ENCODE results near the gene PLA2G3. TPM values are rescaled to one million over a fixed set of nuclear protein-coding genes. Genes with fewer than 3 reads are reported as not detected.

Gene PLA2G3
- total RNA-seq, 1 experiment from 2014 or later, result 18.3 TPM

DNA sequence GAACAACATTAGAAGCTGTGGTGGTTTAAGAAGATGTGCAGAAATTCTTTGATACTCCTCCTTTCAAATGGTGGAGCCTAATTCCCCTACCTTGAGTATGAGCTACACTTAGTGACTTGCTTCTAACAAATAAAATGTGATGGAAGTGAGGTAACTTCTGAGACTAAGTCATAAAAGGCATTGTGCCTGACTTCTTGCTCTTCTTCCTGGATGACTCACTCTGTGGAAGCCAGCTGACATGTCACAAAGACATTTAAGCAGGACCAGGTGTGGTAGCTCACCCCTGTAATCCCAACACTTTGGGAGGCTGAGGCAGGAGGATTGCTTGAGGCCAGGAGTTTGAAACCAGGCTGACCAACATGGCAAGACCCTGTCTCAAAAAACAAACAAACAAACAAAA lies 3.9 kb upstream of the PLA2G3 start:
- no peak for DNase-seq (ENCODE audit: low spot score)
- ChIA-PET CTCF (interaction anchor here (1.1 to 7.3 kb wide), 3 partner anchors 36 to 45 kb away, joined by 3 to 73 read pairs (median 5); partner anchors contain the start of gene SELENOM), POLR2A (interaction anchor here (0.6 kb wide), 1 partner anchor 35 kb away, joined by 4 read pairs; no protein-coding TSS in a partner anchor)
- H3K27ac Mint-ChIP-seq, result no peak overlapping the region
- peaks cover 14% of the 10 kb centered on the region for H3K27me3 Mint-ChIP-seq (ENCODE audit: low read depth)
- H3K4me3 Mint-ChIP-seq, result no peak overlapping the region
- TF ChIP-seq SP1 (CRISPR knock-in tag; conservative IDR thresholded peaks at IDR 0.05), result no peak
- TF ChIP-seq, protein P1, sequence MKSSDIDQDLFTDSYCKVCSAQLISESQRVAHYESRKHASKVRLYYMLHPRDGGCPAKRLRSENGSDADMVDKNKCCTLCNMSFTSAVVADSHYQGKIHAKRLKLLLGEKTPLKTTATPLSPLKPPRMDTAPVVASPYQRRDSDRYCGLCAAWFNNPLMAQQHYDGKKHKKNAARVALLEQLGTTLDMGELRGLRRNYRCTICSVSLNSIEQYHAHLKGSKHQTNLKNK (CRISPR knock-in tag; IDR thresholded peaks at IDR 0.05), result no peak
- TF ChIP-seq, protein P2, sequence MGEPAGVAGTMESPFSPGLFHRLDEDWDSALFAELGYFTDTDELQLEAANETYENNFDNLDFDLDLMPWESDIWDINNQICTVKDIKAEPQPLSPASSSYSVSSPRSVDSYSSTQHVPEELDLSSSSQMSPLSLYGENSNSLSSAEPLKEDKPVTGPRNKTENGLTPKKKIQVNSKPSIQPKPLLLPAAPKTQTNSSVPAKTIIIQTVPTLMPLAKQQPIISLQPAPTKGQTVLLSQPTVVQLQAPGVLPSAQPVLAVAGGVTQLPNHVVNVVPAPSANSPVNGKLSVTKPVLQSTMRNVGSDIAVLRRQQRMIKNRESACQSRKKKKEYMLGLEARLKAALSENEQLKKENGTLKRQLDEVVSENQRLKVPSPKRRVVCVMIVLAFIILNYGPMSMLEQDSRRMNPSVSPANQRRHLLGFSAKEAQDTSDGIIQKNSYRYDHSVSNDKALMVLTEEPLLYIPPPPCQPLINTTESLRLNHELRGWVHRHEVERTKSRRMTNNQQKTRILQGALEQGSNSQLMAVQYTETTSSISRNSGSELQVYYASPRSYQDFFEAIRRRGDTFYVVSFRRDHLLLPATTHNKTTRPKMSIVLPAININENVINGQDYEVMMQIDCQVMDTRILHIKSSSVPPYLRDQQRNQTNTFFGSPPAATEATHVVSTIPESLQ (CRISPR knock-in tag; IDR thresholded peaks at IDR 0.05), result no peak
- TF ChIP-seq ZNF317 (CRISPR knock-in tag; IDR thresholded peaks at IDR 0.05; ENCODE audit: borderline replicate concordance, low read depth), result no peak
- TF ChIP-seq, protein P3, sequence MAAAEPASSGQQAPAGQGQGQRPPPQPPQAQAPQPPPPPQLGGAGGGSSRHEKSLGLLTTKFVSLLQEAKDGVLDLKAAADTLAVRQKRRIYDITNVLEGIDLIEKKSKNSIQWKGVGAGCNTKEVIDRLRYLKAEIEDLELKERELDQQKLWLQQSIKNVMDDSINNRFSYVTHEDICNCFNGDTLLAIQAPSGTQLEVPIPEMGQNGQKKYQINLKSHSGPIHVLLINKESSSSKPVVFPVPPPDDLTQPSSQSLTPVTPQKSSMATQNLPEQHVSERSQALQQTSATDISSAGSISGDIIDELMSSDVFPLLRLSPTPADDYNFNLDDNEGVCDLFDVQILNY (CRISPR knock-in tag; IDR thresholded peaks at IDR 0.05), result no peak
- TF ChIP-seq, protein P4, sequence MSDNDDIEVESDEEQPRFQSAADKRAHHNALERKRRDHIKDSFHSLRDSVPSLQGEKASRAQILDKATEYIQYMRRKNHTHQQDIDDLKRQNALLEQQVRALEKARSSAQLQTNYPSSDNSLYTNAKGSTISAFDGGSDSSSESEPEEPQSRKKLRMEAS (CRISPR knock-in tag; IDR thresholded peaks at IDR 0.05), result no peak
- peaks cover 27% of the 10 kb centered on the region for H3K9me3 Mint-ChIP-seq
- peaks cover 14% of the 10 kb centered on the region for H3K4me1 Mint-ChIP-seq
- ATAC-seq, result no peak
- peaks cover 3% of the 10 kb centered on the region; the same call in 1 of the 2 replicates for H3K36me3 Mint-ChIP-seq

DNA sequence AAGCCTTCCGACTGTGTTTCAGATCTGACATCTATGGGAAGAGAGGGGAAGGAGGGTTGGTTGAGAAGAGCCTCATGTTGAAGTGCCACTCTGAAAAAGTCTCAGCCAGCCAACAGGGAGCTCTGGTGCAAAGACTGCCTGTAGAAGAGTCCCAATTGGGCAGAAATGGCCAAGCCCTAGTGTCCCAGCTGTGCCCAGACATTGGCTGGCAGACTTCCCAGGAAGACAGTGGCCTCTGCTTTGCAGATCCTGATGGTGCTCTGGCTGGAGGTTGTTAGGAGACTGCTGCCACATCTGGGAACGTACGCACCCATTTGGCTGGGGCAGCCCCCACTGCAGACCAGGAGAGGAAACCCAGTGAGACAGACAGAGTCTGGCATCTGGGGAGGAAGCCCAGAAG lies 3.2 kb upstream of the PLA2G3 start:
- ATAC-seq (no peak), DNase-seq (ENCODE audit: low spot score) (no peak)
- H3K4me1 Mint-ChIP-seq, result peaks cover 20% of the 10 kb centered on the region
- peaks cover 3% of the 10 kb centered on the region; the same call in 1 of the 2 replicates for H3K36me3 Mint-ChIP-seq
- H3K4me3 Mint-ChIP-seq, result no peak overlapping the region
- TF ChIP-seq FOXP1 (CRISPR knock-in tag; IDR thresholded peaks at IDR 0.05; ENCODE audit: borderline replicate concordance) (no peak), ZNF121 (CRISPR knock-in tag; IDR thresholded peaks at IDR 0.05) (no peak), SMAD4 (CRISPR knock-in tag; IDR thresholded peaks at IDR 0.05) (no peak), KAT7 (CRISPR knock-in tag; IDR thresholded peaks at IDR 0.05; ENCODE audit: borderline replicate concordance) (no peak), CREB1 (CRISPR knock-in tag; IDR thresholded peaks at IDR 0.05) (no peak), JAZF1 (CRISPR knock-in tag; IDR thresholded peaks at IDR 0.05) (no peak)
- TF ChIP-seq, protein P5, sequence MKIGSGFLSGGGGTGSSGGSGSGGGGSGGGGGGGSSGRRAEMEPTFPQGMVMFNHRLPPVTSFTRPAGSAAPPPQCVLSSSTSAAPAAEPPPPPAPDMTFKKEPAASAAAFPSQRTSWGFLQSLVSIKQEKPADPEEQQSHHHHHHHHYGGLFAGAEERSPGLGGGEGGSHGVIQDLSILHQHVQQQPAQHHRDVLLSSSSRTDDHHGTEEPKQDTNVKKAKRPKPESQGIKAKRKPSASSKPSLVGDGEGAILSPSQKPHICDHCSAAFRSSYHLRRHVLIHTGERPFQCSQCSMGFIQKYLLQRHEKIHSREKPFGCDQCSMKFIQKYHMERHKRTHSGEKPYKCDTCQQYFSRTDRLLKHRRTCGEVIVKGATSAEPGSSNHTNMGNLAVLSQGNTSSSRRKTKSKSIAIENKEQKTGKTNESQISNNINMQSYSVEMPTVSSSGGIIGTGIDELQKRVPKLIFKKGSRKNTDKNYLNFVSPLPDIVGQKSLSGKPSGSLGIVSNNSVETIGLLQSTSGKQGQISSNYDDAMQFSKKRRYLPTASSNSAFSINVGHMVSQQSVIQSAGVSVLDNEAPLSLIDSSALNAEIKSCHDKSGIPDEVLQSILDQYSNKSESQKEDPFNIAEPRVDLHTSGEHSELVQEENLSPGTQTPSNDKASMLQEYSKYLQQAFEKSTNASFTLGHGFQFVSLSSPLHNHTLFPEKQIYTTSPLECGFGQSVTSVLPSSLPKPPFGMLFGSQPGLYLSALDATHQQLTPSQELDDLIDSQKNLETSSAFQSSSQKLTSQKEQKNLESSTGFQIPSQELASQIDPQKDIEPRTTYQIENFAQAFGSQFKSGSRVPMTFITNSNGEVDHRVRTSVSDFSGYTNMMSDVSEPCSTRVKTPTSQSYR (CRISPR knock-in tag; IDR thresholded peaks at IDR 0.05), result no peak
- ChIA-PET CTCF (interaction anchor here (1.1 to 7.3 kb wide), 3 partner anchors 35 to 45 kb away, joined by 3 to 73 read pairs (median 5); partner anchors contain the start of gene SELENOM), POLR2A (no interaction called here)
- no peak overlapping the region for H3K27ac Mint-ChIP-seq
- H3K27me3 Mint-ChIP-seq (ENCODE audit: low read depth), result peaks cover 14% of the 10 kb centered on the region
- peaks cover 27% of the 10 kb centered on the region for H3K9me3 Mint-ChIP-seq

DNA sequence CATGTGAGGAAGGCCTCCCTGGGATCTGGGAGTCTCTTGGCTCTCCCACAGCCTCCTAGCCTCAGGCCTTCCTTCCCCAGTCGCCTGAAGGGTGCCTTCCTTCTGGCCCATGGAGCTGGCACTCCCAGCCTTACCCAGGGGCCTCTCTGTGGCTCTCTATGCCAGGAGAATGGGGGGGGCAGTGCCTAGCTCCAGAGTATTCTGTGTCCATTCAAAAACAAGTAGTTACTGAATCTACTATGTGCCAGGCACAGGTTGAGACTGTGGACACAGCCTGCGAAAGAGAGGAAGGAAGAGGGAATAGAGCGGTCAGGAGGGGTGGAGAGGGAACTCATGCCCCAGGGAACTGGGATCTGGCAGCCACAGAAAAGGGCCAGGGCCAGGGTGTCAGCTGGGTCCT lies 2.7 kb upstream of the PLA2G3 start:
- TF ChIP-seq, protein P6, sequence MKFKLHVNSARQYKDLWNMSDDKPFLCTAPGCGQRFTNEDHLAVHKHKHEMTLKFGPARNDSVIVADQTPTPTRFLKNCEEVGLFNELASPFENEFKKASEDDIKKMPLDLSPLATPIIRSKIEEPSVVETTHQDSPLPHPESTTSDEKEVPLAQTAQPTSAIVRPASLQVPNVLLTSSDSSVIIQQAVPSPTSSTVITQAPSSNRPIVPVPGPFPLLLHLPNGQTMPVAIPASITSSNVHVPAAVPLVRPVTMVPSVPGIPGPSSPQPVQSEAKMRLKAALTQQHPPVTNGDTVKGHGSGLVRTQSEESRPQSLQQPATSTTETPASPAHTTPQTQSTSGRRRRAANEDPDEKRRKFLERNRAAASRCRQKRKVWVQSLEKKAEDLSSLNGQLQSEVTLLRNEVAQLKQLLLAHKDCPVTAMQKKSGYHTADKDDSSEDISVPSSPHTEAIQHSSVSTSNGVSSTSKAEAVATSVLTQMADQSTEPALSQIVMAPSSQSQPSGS (CRISPR knock-in tag; IDR thresholded peaks at IDR 0.05; ENCODE audit: borderline replicate concordance, low read depth), result no peak
- TF ChIP-seq, protein P4 (CRISPR knock-in tag; IDR thresholded peaks at IDR 0.05), result no peak
- TF ChIP-seq GTF2I (CRISPR knock-in tag; conservative IDR thresholded peaks at IDR 0.05) (no peak), KAT7 (CRISPR knock-in tag; IDR thresholded peaks at IDR 0.05; ENCODE audit: borderline replicate concordance) (no peak), NFE2L1 (CRISPR knock-in tag; IDR thresholded peaks at IDR 0.05) (no peak), NFYB (CRISPR knock-in tag; conservative IDR thresholded peaks at IDR 0.05; ENCODE audit: low read depth) (no peak), JUN (CRISPR knock-in tag; IDR thresholded peaks at IDR 0.05) (no peak), CBFB (CRISPR knock-in tag; IDR thresholded peaks at IDR 0.05; ENCODE audit: low read depth) (no peak), RELA (CRISPR knock-in tag; IDR thresholded peaks at IDR 0.05; ENCODE audit: borderline replicate concordance) (no peak), CREM (CRISPR knock-in tag; IDR thresholded peaks at IDR 0.05) (no peak), ETV6 (CRISPR knock-in tag; IDR thresholded peaks at IDR 0.05) (no peak), RORB (CRISPR knock-in tag; IDR thresholded peaks at IDR 0.05) (no peak)
- no peak overlapping the region for H3K4me3 Mint-ChIP-seq
- peaks cover 27% of the 10 kb centered on the region for H3K9me3 Mint-ChIP-seq
- ChIA-PET CTCF (interaction anchor here (7.3 kb wide), 1 partner anchor 34 kb away, joined by 73 read pairs; the partner anchor contains the start of gene SELENOM), POLR2A (no interaction called here)
- H3K4me1 Mint-ChIP-seq, result peaks cover 22% of the 10 kb centered on the region
- DNase-seq (ENCODE audit: low spot score) (no peak), ATAC-seq (no peak)
- peaks cover 14% of the 10 kb centered on the region for H3K27me3 Mint-ChIP-seq (ENCODE audit: low read depth)
- H3K36me3 Mint-ChIP-seq, result peaks cover 3% of the 10 kb centered on the region; the same call in 1 of the 2 replicates
- H3K27ac Mint-ChIP-seq, result no peak overlapping the region

Measured in WTC11 (cell line).